T-cell (primary cell): ENCODE measurements around the gene TMEM214. TPM values are rescaled to one million over a fixed set of nuclear protein-coding genes. Genes with fewer than 3 reads are reported as not detected.

Experiments
- ATAC-seq, 4 experiments: fragments of 200-7000 bp in 3 of 4; fragments of 150-1000 bp in 1 of 4; cut with Tn5 transposase; replicated peaks in 1 of 4; 1 replicate in 3 of 4; 2 replicates in 1 of 4; pipeline ENCODE4 v1.10.0; 2021; ENCODE audit warnings: moderate library complexity in 3 of 4, mild to moderate bottlenecking in 2 of 4, moderate number of reproducible peaks in 1 of 4
- CTCF ChIA-PET, 2 donors: fragments of 300-600 bp; sonication (Branson Sonifier 250); formaldehyde crosslinking; loops; one replicate each; lab custom pipeline; 2022; ENCODE audit warnings: antibody characterized with exemption in 2 of 2; lab: Charles Lee
- POLR2A ChIA-PET, 2 donors: fragments of 300-600 bp; sonication (Branson Sonifier 250); formaldehyde crosslinking; loops; one replicate each; lab custom pipeline; 2022; ENCODE audit warnings: antibody characterized with exemption in 2 of 2; lab: Charles Lee
- DNase-seq, 35 experiments: peaks; one replicate each; pipeline versions ENCODE4 v3.0.0 to v3.0.0-alpha.2; 2013 to 2023
- H3K27ac ChIP-seq: one replicate; pipeline ENCODE4 v1.5.1; 2013; ENCODE audit warnings: low read length
- H3K27me3 ChIP-seq, 2 experiments: replicated peaks in 1 of 2; 1 replicate in 1 of 2; 2 replicates in 1 of 2; pipeline versions ENCODE4 v1.6.1 to v1.7.0; 2013; ENCODE audit warnings: low read length in 1 of 2, mixed read lengths in 1 of 2; ENCODE audit not compliant: control insufficient read depth in 2 of 2, insufficient read depth in 2 of 2; ENCODE audit errors: extremely low read depth in 1 of 2
- H3K36me3 ChIP-seq, 2 donors: 1 replicate in 1 of 2; 2 replicates in 1 of 2; pipeline versions ENCODE4 v1.6.1 to v1.7.0; 2013; ENCODE audit warnings: low read length in 1 of 2; ENCODE audit not compliant: control insufficient read depth in 2 of 2, insufficient read depth in 1 of 2; ENCODE audit errors: extremely low read depth in 1 of 2
- H3K4me1 ChIP-seq, 2 experiments: 1 replicate in 1 of 2; 2 replicates in 1 of 2; pipeline versions ENCODE4 v1.6.1 to v1.7.0; 2013; ENCODE audit warnings: low read length in 2 of 2, mixed read lengths in 1 of 2; ENCODE audit not compliant: insufficient read depth in 2 of 2, control insufficient read depth in 1 of 2; ENCODE audit errors: extremely low read depth in 1 of 2
- H3K4me3 ChIP-seq, 2 donors: 1 replicate in 1 of 2; 2 replicates in 1 of 2; pipeline versions ENCODE4 v1.5.1 to v1.7.0; 2013; ENCODE audit warnings: mild to moderate bottlenecking in 2 of 2, low read length in 1 of 2, moderate library complexity in 1 of 2; ENCODE audit not compliant: control insufficient read depth in 1 of 2; ENCODE audit errors: extremely low read depth in 1 of 2
- H3K9me3 ChIP-seq: 2 replicates; pipeline ENCODE4 v1.7.0; 2013
- H3K27ac Mint-ChIP-seq, 2 donors: one replicate each; pipeline ENCODE4 v1.8.0; 2020 to 2021; ENCODE audit warnings: mild to moderate bottlenecking in 2 of 2, mixed read lengths in 2 of 2
- H3K27me3 Mint-ChIP-seq, 2 donors: one replicate each; pipeline ENCODE4 v1.8.0; 2021 to 2022; ENCODE audit warnings: mixed read lengths in 2 of 2
- H3K36me3 Mint-ChIP-seq: one replicate; pipeline ENCODE4 v1.8.0; 2021; ENCODE audit warnings: mixed read lengths
- H3K4me1 Mint-ChIP-seq, 3 donors: one replicate each; pipeline ENCODE4 v1.8.0; 2020 to 2022; ENCODE audit warnings: mixed read lengths in 3 of 3, mild to moderate bottlenecking in 1 of 3
- H3K4me3 Mint-ChIP-seq, 3 donors: one replicate each; pipeline ENCODE4 v1.8.0; 2020 to 2022; ENCODE audit warnings: mild to moderate bottlenecking in 3 of 3, mixed read lengths in 3 of 3, moderate library complexity in 3 of 3
- H3K9me3 Mint-ChIP-seq, 3 donors: one replicate each; pipeline ENCODE4 v1.8.0; 2020 to 2022; ENCODE audit warnings: mixed read lengths in 3 of 3
- WGBS: methylation state at CpG from one replicate; pipeline ENCODE4 v1.1.5; 2013; ENCODE audit warnings: missing lambda C conversion rate; ENCODE audit not compliant: insufficient coverage; 5-methylcytosine and 5-hydroxymethylcytosine counted together
- total RNA-seq, 35 experiments: library from RNA in 6 of 35; stranded (reverse) in 6 of 35; fragments of 120-200 nt in 1 of 35; gene quantifications; one replicate each; pipeline versions ENCODE4 v1.2.1 to v1.2.4 and lab custom pipeline; 2013 to 2026

The TMEM214 gene
- total RNA-seq, 5 donors from 2014 or later (not counting 1 experiment from before 2014, with no cell fraction given): 37.6 to 84.5 (median 71.6) TPM

GRCh38 chr2:26989156-26989555, 43.6 kb upstream of the TMEM214 start:
- no peak overlapping the region for H3K27ac Mint-ChIP-seq

GRCh38 chr2:26991717-26992116, 41.0 kb upstream of the TMEM214 start:
- POLR2A ChIA-PET: no interaction called here
- no peak for DNase-seq
- WGBS: no CpG with 5 or more reads among the region's 5 CpGs

More at GRCh38 chr2:26989156-26989555, 43.6 kb upstream of the TMEM214 start:
- Mint-ChIP-seq H3K27me3 (no peaks in the 10 kb centered on the region), H3K9me3 (no peaks in the 10 kb centered on the region), H3K36me3 (peaks cover 8% of the 10 kb centered on the region), H3K4me1 (no peaks in the 10 kb centered on the region), H3K4me3 (no peak overlapping the region)
- no peaks in the 10 kb centered on the region for H3K36me3 ChIP-seq
- no peaks in the 10 kb centered on the region for H3K9me3 ChIP-seq
- CTCF ChIA-PET: no interaction called here
- H3K4me3 ChIP-seq: no peak overlapping the region
- no peak overlapping the region for H3K27ac ChIP-seq
- ATAC-seq (no peak), DNase-seq (no peak)
- POLR2A ChIA-PET: no interaction called here
- H3K27me3 ChIP-seq: no peaks in the 10 kb centered on the region
- 81% methylated on average over 7 of the region's 8 CpGs for WGBS
- no peaks in the 10 kb centered on the region for H3K4me1 ChIP-seq

GRCh38 chr2:26993768-26994167, 39.0 kb upstream of the TMEM214 start:
- Mint-ChIP-seq H3K27ac (no peak overlapping the region), H3K4me3 (no peak overlapping the region), H3K36me3 (peaks cover 3% of the 10 kb centered on the region), H3K27me3 (peaks cover 0 to 1% of the 10 kb centered on the region in 2 donors), H3K9me3 (no peaks in the 10 kb centered on the region), H3K4me1 (no peaks in the 10 kb centered on the region)
- ATAC-seq (no peak), DNase-seq (no peak)
- no peaks in the 10 kb centered on the region for H3K27me3 ChIP-seq
- no peaks in the 10 kb centered on the region for H3K4me1 ChIP-seq
- H3K4me3 ChIP-seq: no peak overlapping the region
- no peaks in the 10 kb centered on the region for H3K9me3 ChIP-seq
- no peak overlapping the region for H3K27ac ChIP-seq
- no CpG with 5 or more reads among the region's 1 CpG for WGBS
- POLR2A ChIA-PET: no interaction called here
- CTCF ChIA-PET: no interaction called here
- H3K36me3 ChIP-seq: no peaks in the 10 kb centered on the region

More at GRCh38 chr2:26991717-26992116, 41.0 kb upstream of the TMEM214 start:
- Histone ChIP-seq H3K36me3 (no peaks in the 10 kb centered on the region), H3K4me3 (no peak overlapping the region), H3K4me1 (no peaks in the 10 kb centered on the region), H3K27ac (no peak overlapping the region), H3K9me3 (no peaks in the 10 kb centered on the region), H3K27me3 (no peaks in the 10 kb centered on the region)
- Mint-ChIP-seq H3K36me3 (peaks cover 3% of the 10 kb centered on the region), H3K27me3 (no peaks in the 10 kb centered on the region), H3K27ac (no peak overlapping the region), H3K4me1 (no peaks in the 10 kb centered on the region), H3K4me3 (no peak overlapping the region), H3K9me3 (no peaks in the 10 kb centered on the region)
- CTCF ChIA-PET: no interaction called here
- ATAC-seq: no peak

- ChIA-PET POLR2A (no interaction called here), CTCF (interaction anchor here in 1 of 2 donors (0.8 kb wide), 1 partner anchor 33 kb away, joined by 3 read pairs; no protein-coding TSS in a partner anchor)
- no peak for ATAC-seq
- Mint-ChIP-seq H3K4me3 (no peak overlapping the region), H3K27me3 (peaks cover 0 to 4% of the 10 kb centered on the region in 2 donors), H3K4me1 (no peaks in the 10 kb centered on the region), H3K36me3 (peaks cover 3% of the 10 kb centered on the region), H3K9me3 (no peaks in the 10 kb centered on the region), H3K27ac (no peak overlapping the region)
- no peaks in the 10 kb centered on the region for H3K4me1 ChIP-seq
- no peaks in the 10 kb centered on the region for H3K27me3 ChIP-seq
- no peak overlapping the region for H3K27ac ChIP-seq
- H3K36me3 ChIP-seq: no peaks in the 10 kb centered on the region
- no CpG with 5 or more reads among the region's 1 CpG for WGBS
- H3K9me3 ChIP-seq: no peaks in the 10 kb centered on the region
- no peak overlapping the region for H3K4me3 ChIP-seq
- DNase-seq: no peak
Measured at GRCh38 chr2:26994983-26995382, 37.8 kb upstream of the TMEM214 start.

- no peaks in the 10 kb centered on the region for H3K36me3 ChIP-seq
- no peaks in the 10 kb centered on the region for H3K9me3 ChIP-seq
- Mint-ChIP-seq H3K27me3 (peaks cover 0 to 4% of the 10 kb centered on the region in 2 donors), H3K4me3 (no peak overlapping the region), H3K4me1 (no peaks in the 10 kb centered on the region), H3K27ac (no peak overlapping the region), H3K9me3 (no peaks in the 10 kb centered on the region), H3K36me3 (peaks cover 3% of the 10 kb centered on the region)
- no peak for DNase-seq
- no peak for ATAC-seq
- peaks cover 0 to 3% of the 10 kb centered on the region in 2 experiments for H3K27me3 ChIP-seq
- CTCF ChIA-PET: interaction anchor here in 1 of 2 donors (0.7 kb wide), 1 partner anchor 31 kb away, joined by 3 read pairs; no protein-coding TSS in a partner anchor
- no peak overlapping the region for H3K4me3 ChIP-seq
- no peaks in the 10 kb centered on the region for H3K4me1 ChIP-seq
- no peak overlapping the region for H3K27ac ChIP-seq
- WGBS: 89% methylated on average over 10 of the region's 10 CpGs
- POLR2A ChIA-PET: no interaction called here
Measured at GRCh38 chr2:26997394-26997793, 35.4 kb upstream of the TMEM214 start.

GRCh38 chr2:26998323-26998722, 34.4 kb upstream of the TMEM214 start:
- H3K27me3 Mint-ChIP-seq: peaks cover 0 to 4% of the 10 kb centered on the region in 2 donors
- ChIA-PET CTCF (interaction anchor here in 1 of 2 donors (0.7 kb wide), 1 partner anchor 32 kb away, joined by 3 read pairs; no protein-coding TSS in a partner anchor), POLR2A (no interaction called here)
- WGBS: no CpG with 5 or more reads among the region's 1 CpG
- ATAC-seq (no peak), DNase-seq (no peak)
- H3K27me3 ChIP-seq: peaks cover 3 to 6% of the 10 kb centered on the region in 2 experiments
- peaks cover 2% of the 10 kb centered on the region for H3K36me3 Mint-ChIP-seq
- H3K4me3 Mint-ChIP-seq: no peak overlapping the region
- H3K9me3 Mint-ChIP-seq: no peaks in the 10 kb centered on the region
- H3K4me1 Mint-ChIP-seq: no peaks in the 10 kb centered on the region
- no peak overlapping the region for H3K27ac Mint-ChIP-seq
- no peak overlapping the region for H3K4me3 ChIP-seq
- no peaks in the 10 kb centered on the region for H3K4me1 ChIP-seq
- H3K36me3 ChIP-seq: no peaks in the 10 kb centered on the region
- no peak overlapping the region for H3K27ac ChIP-seq
- no peaks in the 10 kb centered on the region for H3K9me3 ChIP-seq
